ENCODE data around the gene TBC1D14. TPM values are rescaled to one million over a fixed set of nuclear protein-coding genes. Genes with fewer than 3 reads are reported as not detected.
A peak's percentile ranks its signal among the peaks of the same experiment; 100 is the strongest.

TBC1D14 gene
- total and polyA plus RNA-seq, 2 of the 8 experiments (the other 6 are each of a cell fraction or from before 2014, with no cell fraction given), result 45.6 to 48.2 TPM

GRCh38 chr4:6986781-6987587 lies 77.4 kb downstream of the TBC1D14 start:
- 0% methylated on average over 29 of the region's 78 CpGs; no CpG with 5 or more reads in 1 of the 2 experiments for WGBS, 2 experiments (ENCODE audit: extremely low coverage in 1 of 2, insufficient coverage in 1 of 2, insufficient read length in 1 of 2, insufficient replicate concordance in 2 of 2, low coverage in 1 of 2, low lambda C conversion rate in 2 of 2, missing lambda C conversion rate in 1 of 2)
- peak overlapping the region; percentile 71 for H3K56ac ChIP-seq (replicated peaks; ENCODE audit: insufficient read length, low read depth, low read length)
- H3K27me3 ChIP-seq (replicated peaks in 1 of 4; ENCODE audit: control insufficient read depth in 3 of 4, extremely low read depth in 1 of 4, insufficient read depth in 3 of 4, low read length in 3 of 4), result no peaks in the 10 kb centered on the region
- peak overlapping the region; percentile 70 for H2BK120ac ChIP-seq (replicated peaks; ENCODE audit: low read depth, low read length)
- peak overlapping the region; percentile 78 to 88 for H3K4me2 ChIP-seq (ENCODE audit: insufficient read depth in 1 of 2, low read depth in 2 of 2, low read length in 2 of 2)
- H4K8ac ChIP-seq (ENCODE audit: extremely low read depth, insufficient read depth, low read length), result peak overlapping the region; percentile 92
- peaks cover 11% of the 10 kb centered on the region for H3K23me2 ChIP-seq (ENCODE audit: low read depth, low read length)
- H3K79me2 ChIP-seq (ENCODE audit: control insufficient read depth in 1 of 2, insufficient read depth in 2 of 2, low read length in 2 of 2), result peaks cover 7 to 52% of the 10 kb centered on the region in 2 experiments; a peak in 3 of 4 replicates
- H3K27ac ChIP-seq (ENCODE audit: low read depth, low read length), result peak overlapping the region; percentile 75
- ChIA-PET POLR2A (ENCODE audit: partially characterized antibody) (interaction anchor here (1.0 to 3.8 kb wide), 15 partner anchors 13 to 205 kb away, joined by 3 to 29 read pairs (median 6); partner anchors contain the start of genes GRPEL1, KIAA0232, TADA2B and TBC1D14), CTCF (ENCODE audit: partially characterized antibody) (interaction anchor here (0.5 to 3.0 kb wide), 9 partner anchors 13 to 312 kb away, joined by 3 to 14 read pairs (median 4); no protein-coding TSS in a partner anchor)
- peak overlapping the region; percentile 93 for H2BK12ac ChIP-seq (ENCODE audit: low read depth, low read length)
- H3K14ac ChIP-seq (ENCODE audit: insufficient read length), result peak overlapping the region; percentile 21
- peak overlapping the region; percentile 53 for H3K23ac ChIP-seq (ENCODE audit: insufficient read length)
- H2BK15ac ChIP-seq (ENCODE audit: low read length), result peak overlapping the region; percentile 98; the same call in 1 of the 2 replicates
- H2AK5ac ChIP-seq (ENCODE audit: low read depth, low read length), result peak overlapping the region; percentile 71; the same call in 1 of the 2 replicates
- H2BK5ac ChIP-seq (ENCODE audit: low read depth, low read length), result peak overlapping the region; percentile 76
- peaks cover 5 to 17% (median 8%) of the 10 kb centered on the region in 4 experiments for H3K4me1 ChIP-seq (replicated peaks in 1 of 4; ENCODE audit: control insufficient read depth in 3 of 4, insufficient read depth in 4 of 4, low read length in 3 of 4)
- H2AFZ ChIP-seq (ENCODE audit: low read length), result 0 out of 2 replicates have a peak overlapping the region, but pooled peaks have one; percentile 1
- H3K9ac ChIP-seq (replicated peaks in 1 of 4; ENCODE audit: extremely low read depth in 1 of 4, low read depth in 3 of 4, low read length in 3 of 4), result peak overlapping the region; percentile 78 to 93 (median 88)
- peak overlapping the region; percentile 98 for H4K91ac ChIP-seq (replicated peaks; ENCODE audit: insufficient read length, low read length)
- H4K5ac ChIP-seq (ENCODE audit: insufficient read length, low read depth, low read length), result peak overlapping the region; percentile 77
- H3K79me1 ChIP-seq (ENCODE audit: low read depth, low read length), result peaks cover 24% of the 10 kb centered on the region
- H2BK20ac ChIP-seq (ENCODE audit: low read length), result no peak overlapping the region
- DNase-seq (ENCODE audit: low read depth in 1 of 2, low spot score in 2 of 2) (peak; percentile 78 to 93), FAIRE-seq (no peak)
- H3K4ac ChIP-seq (replicated peaks; ENCODE audit: insufficient read length, low read depth, low read length), result peak overlapping the region; percentile 89
- peaks cover 18 to 26% of the 10 kb centered on the region in 2 experiments for H4K20me1 ChIP-seq (replicated peaks in 1 of 2; ENCODE audit: control insufficient read depth in 1 of 2, insufficient read depth in 2 of 2, low read length in 2 of 2)
- peak overlapping the region; percentile 100; the same call in 1 of the 2 replicates for H3K18ac ChIP-seq (ENCODE audit: extremely low read depth, low read length)
- no peaks in the 10 kb centered on the region for H3K9me3 ChIP-seq (ENCODE audit: insufficient read depth in 2 of 2, low read depth in 1 of 2, low read length in 1 of 2)
- H3K36me3 ChIP-seq (ENCODE audit: control insufficient read depth in 2 of 4, insufficient read depth in 4 of 4, low read length in 3 of 4), result no peaks in the 10 kb centered on the region
- peak overlapping the region; percentile 66 to 93 (median 80) for H3K4me3 ChIP-seq (ENCODE audit: extremely low read depth in 1 of 4, insufficient read depth in 2 of 4, low read depth in 3 of 4, low read length in 4 of 4)
- peak in 1 of 2 experiments; percentile 8; a peak in 1 of 4 replicates for TF ChIP-seq RAD21 (IDR thresholded peaks at IDR 0.05 in 1 of 2, conservative IDR thresholded peaks at IDR 0.05 in 1 of 2; ENCODE audit: low read depth in 2 of 2, low read length in 2 of 2)
- peak; percentile 94 for TF ChIP-seq SRF (IDR thresholded peaks at IDR 0.05; ENCODE audit: low read depth, low read length)
- peak in 1 of 2 experiments; percentile 4; a peak in 1 of 3 replicates for TF ChIP-seq EP300 (IDR thresholded peaks at IDR 0.05; ENCODE audit: borderline replicate concordance in 1 of 2, low read depth in 2 of 2, low read length in 2 of 2)
- TF ChIP-seq NANOG (IDR thresholded peaks at IDR 0.05; ENCODE audit: insufficient read depth, low read depth, low read length, poor library complexity, severe bottlenecking), result no peak
- peak; percentile 63 for TF ChIP-seq SAP30 (IDR thresholded peaks at IDR 0.05; ENCODE audit: insufficient read depth, insufficient replicate concordance, low read length)
- no peak for TF ChIP-seq SP2 (IDR thresholded peaks at IDR 0.05; ENCODE audit: low read length)
- TF ChIP-seq BACH1 (IDR thresholded peaks at IDR 0.05; ENCODE audit: low read length), result peak; percentile 30; the same call in 1 of the 2 replicates
- peak; percentile 78 for TF ChIP-seq POLR2AphosphoS5 (IDR thresholded peaks at IDR 0.05; ENCODE audit: low read depth, low read length)
- TF ChIP-seq SP1 (IDR thresholded peaks at IDR 0.05; ENCODE audit: low read depth, low read length), result 0 out of 2 replicates have a peak, but pooled peaks have one; percentile 40
- TF ChIP-seq TBP (IDR thresholded peaks at IDR 0.05; ENCODE audit: low read depth, low read length), result peak; percentile 6; the same call in 1 of the 2 replicates
